GM10266 (cell line): ENCODE data around the gene UQCR10.

Source experiments
- DNase-seq: peaks from one replicate; pipeline ENCODE4 v3.0.0; 2012; ENCODE audit errors: extremely low spot score
- CTCF ChIP-seq: IDR thresholded peaks from 2 replicates; pipeline ENCODE4 v1.5.1; 2012; ENCODE audit warnings: mild to moderate bottlenecking, low read depth; ENCODE audit not compliant: control insufficient read depth, insufficient read depth; ENCODE audit errors: missing control alignments

The UQCR10 gene

GRCh38 chr22:29816539-29816938, 49.4 kb downstream of the UQCR10 start:
- no peak for TF ChIP-seq CTCF
- DNase-seq: no peak

GRCh38 chr22:29816980-29817379, 49.8 kb downstream of the UQCR10 start:
- DNase-seq: no peak
- TF ChIP-seq CTCF: no peak

GRCh38 chr22:29817724-29818123, 50.6 kb downstream of the UQCR10 start:
- DNase-seq: no peak
- no peak for TF ChIP-seq CTCF

- TF ChIP-seq CTCF: no peak
Measured at GRCh38 chr22:29819501-29819900, 52.3 kb downstream of the UQCR10 start.

More at GRCh38 chr22:29819501-29819900, 52.3 kb downstream of the UQCR10 start:
- DNase-seq: no peak
